ENCODE results near the gene OTOS.

DNA sequence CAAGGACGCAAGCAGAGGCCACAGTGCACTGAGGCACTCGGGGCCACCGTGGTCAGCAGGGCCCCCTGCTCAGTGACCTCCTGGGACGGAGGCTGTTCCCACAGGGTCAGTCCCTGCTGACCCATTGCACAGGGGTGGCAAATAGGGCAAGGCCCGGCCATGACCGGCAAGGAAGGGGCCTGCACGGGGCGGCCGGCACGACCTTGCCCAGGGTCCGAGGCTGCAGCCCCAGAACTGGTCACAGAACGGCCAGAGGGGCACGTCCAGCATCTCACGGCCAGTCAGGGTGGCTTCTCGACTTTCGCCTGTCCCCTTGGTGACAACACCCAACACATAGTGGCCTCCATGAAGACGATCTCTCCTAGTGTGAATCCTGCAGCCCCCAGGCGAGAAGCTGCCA lies 27.6 kb upstream of the OTOS start:
- TF ChIP-seq CTCF (IDR thresholded peaks at IDR 0.05), result no peak
- TF ChIP-seq POLR2A (IDR thresholded peaks at IDR 0.05), result no peak
